Neural cell (in vitro differentiated cells): ENCODE measurements around the gene BANF1. TPM values are rescaled to one million over a fixed set of nuclear protein-coding genes. Genes with fewer than 3 reads are reported as not detected.

Experiments used
- H2AFZ ChIP-seq: fragments of 200-600, 300-800 bp; sonication (generic), shearing (Covaris generic); 2 replicates; pipeline ENCODE4 v1.6.0; 2014; ENCODE audit warnings: low read depth, mild to moderate bottlenecking, antibody characterized with exemption, low read length, moderate library complexity
- H3F3A ChIP-seq: fragments of 200-600 bp; shearing (Covaris generic); 2 replicates; pipeline ENCODE4 v1.6.1; 2016; ENCODE audit warnings: mild to moderate bottlenecking, moderate library complexity, mixed read lengths, antibody characterized with exemption, low read length; ENCODE audit not compliant: insufficient read depth, poor library complexity, severe bottlenecking
- H3K27ac ChIP-seq: fragments of 200-600, 300-800 bp; sonication (generic), shearing (Covaris generic); 2 replicates; pipeline ENCODE4 v1.5.1; 2014; ENCODE audit warnings: mild to moderate bottlenecking, low read length, moderate library complexity
- H3K27me3 ChIP-seq: fragments of 300-800, 200-600 bp; sonication (generic), shearing (Covaris generic); 2 replicates; pipeline ENCODE4 v1.6.0; 2014; ENCODE audit warnings: mild to moderate bottlenecking, low read depth, low read length, moderate library complexity; ENCODE audit not compliant: insufficient read depth
- H3K36me3 ChIP-seq: fragments of 300-800, 200-600 bp; sonication (generic), shearing (Covaris generic); 2 replicates; pipeline ENCODE4 v1.5.1; 2014; ENCODE audit warnings: mild to moderate bottlenecking, antibody characterized with exemption, low read length, moderate library complexity; ENCODE audit not compliant: insufficient read depth
- H3K4me2 ChIP-seq: fragments of 300-800, 200-600 bp; sonication (generic), shearing (Covaris generic); 2 replicates; pipeline ENCODE4 v1.6.0; 2014; ENCODE audit warnings: mild to moderate bottlenecking, low read length
- H3K4me3 ChIP-seq: fragments of 300-800, 200-600 bp; sonication (generic), shearing (Covaris generic); 2 replicates; pipeline ENCODE4 v1.5.1; 2014; ENCODE audit warnings: mild to moderate bottlenecking, low read length, moderate library complexity
- H3K79me2 ChIP-seq: fragments of 200-600 bp; shearing (Covaris generic); replicated peaks from 2 replicates; pipeline ENCODE4 v1.6.0; 2014; ENCODE audit warnings: mild to moderate bottlenecking, low read length, moderate library complexity; ENCODE audit not compliant: insufficient read depth
- H3K9ac ChIP-seq: fragments of 300-800, 200-600 bp; sonication (generic), shearing (Covaris generic); 2 replicates; pipeline ENCODE4 v1.6.1; 2016; ENCODE audit warnings: mild to moderate bottlenecking, low read length, mixed read lengths
- H3K9me2 ChIP-seq: fragments of 200-600 bp; shearing (Covaris generic); 2 replicates; pipeline ENCODE4 v1.6.1; 2016; ENCODE audit warnings: mild to moderate bottlenecking, low read length, mixed read lengths; ENCODE audit not compliant: insufficient read depth
- H3K9me3 ChIP-seq: fragments of 200-600, 300-800 bp; sonication (generic), shearing (Covaris generic); 2 replicates; pipeline ENCODE4 v1.6.1; 2016; ENCODE audit warnings: mild to moderate bottlenecking, mixed run types, low read length, moderate library complexity, mixed read lengths
- H4K20me1 ChIP-seq: fragments of 200-600 bp; shearing (Covaris generic); 2 replicates; pipeline ENCODE4 v1.6.1; 2016; ENCODE audit warnings: mild to moderate bottlenecking, mixed run types; ENCODE audit not compliant: insufficient read depth
- CTCF ChIP-seq: fragments of 450-650 bp; IDR thresholded peaks from 2 replicates; pipeline ENCODE4 v1.5.1; 2014; ENCODE audit warnings: antibody characterized with exemption, mild to moderate bottlenecking, moderate library complexity; ENCODE audit not compliant: poor library complexity, severe bottlenecking
- EP300 ChIP-seq: fragments of 450-650 bp; conservative IDR thresholded peaks from 2 replicates; pipeline ENCODE4 v1.6.1; 2014; ENCODE audit warnings: antibody characterized with exemption, mild to moderate bottlenecking, moderate library complexity; ENCODE audit not compliant: poor library complexity, severe bottlenecking
- EZH2 ChIP-seq: fragments of 200-600, 300-800 bp; shearing (Covaris generic), sonication (generic); IDR thresholded peaks from 2 replicates; pipeline ENCODE4 v1.6.1; 2014; ENCODE audit warnings: antibody characterized with exemption, low read length, borderline replicate concordance, mild to moderate bottlenecking; ENCODE audit not compliant: insufficient read depth, poor library complexity, severe bottlenecking
- MXI1 ChIP-seq: fragments of 450-650 bp; conservative IDR thresholded peaks from 2 replicates; pipeline ENCODE4 v1.6.1; 2014; ENCODE audit warnings: antibody characterized with exemption, mild to moderate bottlenecking; ENCODE audit not compliant: poor library complexity, severe bottlenecking
- POLR2AphosphoS5 ChIP-seq: IDR thresholded peaks from 2 replicates; pipeline ENCODE4 v1.6.1; 2012
- RAD21 ChIP-seq: fragments of 450-650 bp; conservative IDR thresholded peaks from 2 replicates; pipeline ENCODE4 v1.6.1; 2014; ENCODE audit warnings: antibody characterized with exemption, mild to moderate bottlenecking, moderate library complexity
- REST ChIP-seq: IDR thresholded peaks from 2 replicates; pipeline ENCODE4 v1.6.1; 2012; ENCODE audit warnings: borderline replicate concordance
- SMC3 ChIP-seq: fragments of 450-650 bp; conservative IDR thresholded peaks from 2 replicates; pipeline ENCODE4 v1.6.1; 2014; ENCODE audit warnings: antibody characterized with exemption, mild to moderate bottlenecking, moderate library complexity; ENCODE audit not compliant: poor library complexity
- TAF1 ChIP-seq: IDR thresholded peaks from 2 replicates; pipeline ENCODE4 v1.6.1; 2012; ENCODE audit warnings: low read depth
- polyA plus RNA-seq: library from polyadenylated mRNA; depleted of rRNA; stranded (reverse); fragments of >200 nt; gene quantifications from 2 replicates; pipeline ENCODE4 v1.2.3, GENCODE V29; 2014

Gene BANF1
- polyA plus RNA-seq, 1 donor from 2014 or later, result 60.0 TPM

GRCh38 chr11:65992056-65992455, 10.2 kb upstream of the BANF1 start:
- no peak overlapping the region for H2AFZ ChIP-seq
- no peaks in the 10 kb centered on the region for H3K9me2 ChIP-seq
- H3F3A ChIP-seq, result no peaks in the 10 kb centered on the region
- H3K27ac ChIP-seq, result no peak overlapping the region
- no peaks in the 10 kb centered on the region for H3K9me3 ChIP-seq
- H3K36me3 ChIP-seq, result no peaks in the 10 kb centered on the region
- H3K79me2 ChIP-seq, result no peaks in the 10 kb centered on the region
- no peak overlapping the region for H3K9ac ChIP-seq
- no peak for TF ChIP-seq MXI1
- no peak for TF ChIP-seq RAD21
- no peak for TF ChIP-seq EP300
- no peak for TF ChIP-seq EZH2
- TF ChIP-seq SMC3, result no peak
- H4K20me1 ChIP-seq, result no peaks in the 10 kb centered on the region
- H3K4me3 ChIP-seq, result no peak overlapping the region
- no peak overlapping the region for H3K4me2 ChIP-seq
- H3K27me3 ChIP-seq, result no peaks in the 10 kb centered on the region

- Histone ChIP-seq H3K27ac (no peak overlapping the region), H3K4me3 (no peak overlapping the region), H3K27me3 (no peaks in the 10 kb centered on the region), H3K79me2 (peaks cover 15% of the 10 kb centered on the region), H3F3A (no peaks in the 10 kb centered on the region), H3K9me2 (no peaks in the 10 kb centered on the region), H3K9ac (no peak overlapping the region), H4K20me1 (no peaks in the 10 kb centered on the region), H3K4me2 (no peak overlapping the region), H3K9me3 (no peaks in the 10 kb centered on the region), H2AFZ (no peak overlapping the region), H3K36me3 (no peaks in the 10 kb centered on the region)
- no peak for TF ChIP-seq REST
- no peak for TF ChIP-seq EP300
- no peak for TF ChIP-seq POLR2AphosphoS5
- no peak for TF ChIP-seq SMC3
- TF ChIP-seq CTCF, result no peak
- TF ChIP-seq TAF1, result no peak
These were observed 5.0 kb upstream of the BANF1 start for GRCh38 chr11:65997286-65997685.
